NCI-H1417 treated with DMSO at 0.1 percent for 48 hours (cell line): ENCODE measurements around the gene MYNN.
A peak's percentile ranks its signal among the peaks of the same experiment; 100 is the strongest.
"Not testable (repeated sequence)": the region's sequence is repeated elsewhere in the genome, so short reads cannot be mapped to it uniquely, and the experiment has no call there.

Source experiments
- DNase-seq: peaks from one replicate; lab custom pipeline; 2025; lab: John Stamatoyannopoulos, UW

Gene MYNN

GRCh38 chr3:169772897-169773816, at the start of gene MYNN:
Gene MYNN (plus strand): TSS chr3:169773396. CDS start chr3:169774296, 900 bp downstream.
- DNase-seq, result peak; percentile 85

GRCh38 chr3:169731857-169732256, 41.3 kb upstream of the MYNN start:
- DNase-seq, result not testable (repeated sequence)

GRCh38 chr3:169739067-169739466, 34.1 kb upstream of the MYNN start:
- no peak for DNase-seq

GRCh38 chr3:169744366-169745054, 28.7 kb upstream of the MYNN start:
- no peak for DNase-seq

- no peak for DNase-seq
Observed at GRCh38 chr3:169746924-169747323, 26.3 kb upstream of the MYNN start.

- DNase-seq, result no peak
Observed at GRCh38 chr3:169748670-169749069, 24.5 kb upstream of the MYNN start.

GRCh38 chr3:169750665-169751064, 22.5 kb upstream of the MYNN start:
- no peak for DNase-seq

GRCh38 chr3:169751875-169752274, 21.3 kb upstream of the MYNN start:
- no peak for DNase-seq

- DNase-seq, result no peak
Observed at GRCh38 chr3:169754711-169755110, 18.5 kb upstream of the MYNN start.

- DNase-seq, result no peak
Observed at GRCh38 chr3:169755488-169755887, 17.7 kb upstream of the MYNN start.

GRCh38 chr3:169758359-169758994, 14.7 kb upstream of the MYNN start:
- DNase-seq, result no peak

- no peak for DNase-seq
Observed at GRCh38 chr3:169759256-169759655, 13.9 kb upstream of the MYNN start.

GRCh38 chr3:169760479-169760878, 12.7 kb upstream of the MYNN start:
- DNase-seq, result no peak

- no peak for DNase-seq
Observed at GRCh38 chr3:169764312-169764881, 8.8 kb upstream of the MYNN start.

GRCh38 chr3:169764882-169765612, 8.1 kb upstream of the MYNN start, which contains the start of gene TERC:
Gene TERC (minus strand): TSS chr3:169765060.
- no peak for DNase-seq

GRCh38 chr3:169769287-169770181, 3.7 kb upstream of the MYNN start, which contains the start of gene ACTRT3:
Gene ACTRT3 (minus strand): TSS chr3:169769561. CDS start chr3:169769520, 41 bp downstream.
- DNase-seq, result no peak

- DNase-seq, result peak; percentile 95
Observed at GRCh38 chr3:169771497-169772304, 1.5 kb upstream of the MYNN start.

- DNase-seq, result peak; percentile 80
Observed at GRCh38 chr3:169772305-169772896, 795 bp upstream of the MYNN start.

GRCh38 chr3:169774186-169774585, 990 bp downstream of the MYNN start:
- no peak for DNase-seq
